Femur (tissue), 1 donor: ENCODE data around the gene LAP3.

Source experiments
- DNase-seq: peaks from one replicate; pipeline ENCODE4 v3.0.0-alpha.2; 2017

The LAP3 gene

DNA sequence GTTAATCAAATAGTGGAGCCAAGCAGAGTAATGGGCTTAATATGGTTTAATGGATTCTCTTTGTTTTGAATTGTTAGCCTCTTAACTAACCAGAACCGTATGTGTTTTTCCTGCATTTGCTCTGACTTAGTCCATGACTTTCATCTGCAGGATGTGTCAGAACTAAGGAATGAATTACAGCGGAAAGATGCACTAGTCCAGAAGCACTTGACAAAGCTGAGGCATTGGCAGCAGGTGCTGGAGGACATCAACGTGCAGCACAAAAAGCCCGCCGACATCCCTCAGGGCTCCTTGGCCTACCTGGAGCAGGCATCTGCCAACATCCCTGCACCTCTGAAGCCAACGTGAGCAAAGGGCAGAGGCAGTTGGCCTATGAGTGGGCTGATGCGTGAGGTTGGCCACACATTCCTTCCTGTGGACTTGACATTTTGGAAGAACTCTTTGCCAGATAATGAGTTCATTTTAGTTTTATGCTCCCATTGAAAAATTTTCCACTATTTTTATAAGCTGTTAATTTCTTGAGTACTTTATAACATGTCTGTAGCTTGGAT lies 46.5 kb downstream of the LAP3 start:
- DNase-seq = no peak

- DNase-seq = no peak
These were observed 47.8 kb downstream of the LAP3 start for GRCh38 chr4:17624821-17625220.

DNA sequence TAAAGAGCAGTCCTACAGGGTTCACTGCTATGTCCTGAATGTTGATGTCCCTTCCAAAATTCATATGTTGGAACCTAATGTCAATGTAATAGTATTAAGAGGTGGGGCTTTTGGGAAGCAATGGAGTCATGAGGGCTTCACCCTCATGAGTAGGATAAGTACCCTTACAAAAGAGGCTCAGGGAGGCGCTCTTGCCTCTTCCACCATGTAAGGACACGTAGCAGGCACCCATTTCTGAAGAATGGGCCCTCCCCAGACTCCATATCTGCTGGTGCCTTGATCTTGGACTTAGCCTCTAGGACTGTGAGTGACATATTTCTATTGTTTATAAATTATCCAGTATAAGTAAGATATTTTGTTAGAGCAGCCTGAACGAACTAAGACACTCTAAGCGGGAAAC lies 53.2 kb downstream of the LAP3 start:
- no peak for DNase-seq

GRCh38 chr4:17633600-17633999 lies 56.6 kb downstream of the LAP3 start:
- no peak for DNase-seq

GRCh38 chr4:17635056-17635455 lies 58.1 kb downstream of the LAP3 start:
- DNase-seq = no peak

- DNase-seq = no peak
These were observed 59.3 kb downstream of the LAP3 start for GRCh38 chr4:17636341-17636695.

GRCh38 chr4:17636696-17637622 lies 60.0 kb downstream of the LAP3 start:
- peak; percentile 74 for DNase-seq

- no peak for DNase-seq
These were observed 62.1 kb downstream of the LAP3 start for GRCh38 chr4:17639136-17639535.

GRCh38 chr4:17642398-17642783 lies 65.4 kb downstream of the LAP3 start:
- DNase-seq = no peak

DNA sequence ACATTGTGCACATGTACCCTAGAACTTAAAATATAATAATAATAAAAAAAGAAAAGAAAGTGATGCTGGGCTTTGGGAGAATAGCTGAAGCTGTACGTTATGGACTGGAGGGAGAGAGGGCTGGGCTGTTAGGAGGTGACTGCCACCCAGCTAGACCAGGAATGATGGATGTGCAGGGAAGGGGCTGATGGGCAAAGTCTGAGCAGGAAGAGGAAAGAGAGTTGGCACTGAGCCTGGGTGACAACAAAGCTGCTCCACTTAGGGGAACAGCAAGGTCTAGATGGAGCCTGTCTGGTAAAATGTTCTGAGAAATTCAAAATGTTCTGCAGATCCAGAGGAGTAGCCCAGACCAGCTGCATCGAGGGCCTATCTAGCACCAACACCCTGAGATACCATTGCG lies 69.7 kb downstream of the LAP3 start:
- DNase-seq = no peak

GRCh38 chr4:17647176-17647806 lies 70.3 kb downstream of the LAP3 start:
- no peak for DNase-seq

DNA sequence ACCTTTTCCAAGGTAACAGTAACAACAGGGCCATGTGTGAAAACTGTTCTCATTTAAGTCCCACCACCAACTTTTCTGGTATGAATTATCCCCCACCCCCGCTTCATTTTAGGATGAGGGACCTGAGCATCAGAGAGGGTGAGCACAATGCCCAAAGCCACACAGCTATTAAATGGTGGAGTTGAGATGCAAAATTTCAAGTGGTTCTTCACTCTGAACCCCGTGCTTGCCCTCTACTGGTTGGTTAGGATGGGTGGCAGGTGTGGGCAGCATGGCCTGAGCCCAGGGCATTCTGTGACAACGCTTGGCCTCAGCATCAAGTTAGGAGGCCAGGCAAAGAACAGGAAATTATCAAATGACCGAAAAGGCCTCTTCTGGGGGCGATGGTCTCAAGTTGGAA lies 70.9 kb downstream of the LAP3 start:
- DNase-seq = no peak

DNA sequence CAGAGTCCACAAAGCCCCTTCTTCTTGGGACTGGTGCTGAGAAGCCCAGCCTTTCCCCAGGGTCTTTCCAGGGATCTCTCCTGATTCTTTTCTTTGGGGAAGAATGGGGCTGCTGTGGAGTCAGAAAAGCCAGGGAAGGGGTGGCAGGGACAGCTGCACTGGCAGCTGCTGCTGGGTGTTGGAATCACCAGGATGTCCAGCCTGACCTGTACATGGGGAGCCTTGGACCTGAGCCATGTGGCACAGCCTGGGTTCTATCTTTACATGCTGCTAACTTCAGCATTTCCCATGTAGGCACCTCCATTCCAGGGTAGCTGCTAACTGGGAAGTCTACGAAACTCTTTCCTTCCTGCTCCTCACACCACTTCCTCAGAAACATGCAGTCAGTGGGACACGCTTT lies 73.4 kb downstream of the LAP3 start:
- no peak for DNase-seq

DNA sequence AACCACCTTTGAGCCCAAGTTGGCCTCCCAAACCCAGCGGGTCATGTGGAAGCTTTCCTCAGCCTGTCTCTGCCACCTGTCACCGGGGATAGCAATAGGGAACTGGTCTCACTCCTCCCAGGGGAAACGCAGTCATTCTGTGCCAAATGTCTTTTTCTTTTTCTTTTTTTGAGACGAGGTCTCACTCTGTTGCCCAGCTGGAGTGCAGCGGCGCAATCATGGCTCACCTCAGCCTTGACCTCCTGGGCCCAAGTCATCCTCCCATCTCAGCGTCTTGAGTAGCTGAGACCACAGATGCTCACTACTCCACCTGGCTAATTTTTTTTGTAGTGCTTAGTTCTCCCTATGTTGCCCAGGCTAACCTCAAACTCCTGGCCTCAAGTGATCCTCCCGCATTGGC lies 77.7 kb downstream of the LAP3 start:
- DNase-seq = no peak

DNA sequence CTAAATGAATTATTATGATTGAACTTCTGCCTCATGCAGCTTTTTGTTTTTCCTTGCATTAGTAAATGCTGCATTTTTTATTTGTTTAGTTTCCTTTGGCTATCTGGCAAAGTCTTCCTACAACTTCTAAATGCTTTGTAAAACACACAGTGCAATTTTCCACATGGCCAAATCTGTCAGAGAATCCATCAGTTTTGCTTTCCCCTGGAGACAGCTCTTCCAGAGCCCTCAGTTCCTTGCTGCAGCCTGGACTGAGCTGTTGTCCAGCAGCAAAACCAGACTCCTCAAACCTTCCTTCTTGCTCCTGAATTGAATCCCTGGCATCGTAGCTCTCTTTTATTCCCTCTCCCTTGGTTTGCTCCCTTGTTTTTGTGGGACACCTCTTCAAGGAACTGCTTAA lies 80.1 kb downstream of the LAP3 start:
- DNase-seq = no peak
